Ishikawa (cell line): ENCODE data around the gene DCBLD2.

Source experiments
- EGR1 ChIP-seq: IDR thresholded peaks from 2 replicates; pipeline ENCODE4 v1.6.1; 2012
- EP300 ChIP-seq: IDR thresholded peaks from 2 replicates; pipeline ENCODE4 v1.6.1; 2012; ENCODE audit warnings: borderline replicate concordance
- FOXM1 ChIP-seq: IDR thresholded peaks from 2 replicates; pipeline ENCODE4 v1.6.1; 2012; ENCODE audit warnings: low read depth, borderline replicate concordance
- MAX ChIP-seq: IDR thresholded peaks from 2 replicates; pipeline ENCODE4 v1.6.1; 2012
- TCF12 ChIP-seq: IDR thresholded peaks from 2 replicates; pipeline ENCODE4 v1.6.1; 2012; ENCODE audit warnings: low read depth
- USF1 ChIP-seq: IDR thresholded peaks from 2 replicates; pipeline ENCODE4 v1.6.1; 2012

GRCh38 chr3:98890965-98891910 is 10.3 kb downstream of the DCBLD2 start:
- TF ChIP-seq EGR1 (no peak), FOXM1 (no peak), MAX (no peak), USF1 (no peak), EP300 (no peak), TCF12 (no peak)
